Uterus (tissue), 4 donors: ENCODE measurements around the gene CDK1. TPM values are rescaled to one million over a fixed set of nuclear protein-coding genes. Genes with fewer than 3 reads are reported as not detected.
A peak's percentile ranks its signal among the peaks of the same experiment; 100 is the strongest.

Experiments
- DNase-seq, 2 donors: peaks; one replicate each; pipeline ENCODE4 v3.0.0-alpha.2; 2019 to 2020
- H3K27ac ChIP-seq, 2 donors: fragments of 200-600 bp; sonication (generic); 1 replicate in 1 of 2; 2 replicates in 1 of 2; pipeline ENCODE4 v1.5.1; 2016 to 2018
- H3K27me3 ChIP-seq, 2 donors: fragments of 200-600 bp; sonication (generic); one replicate each; pipeline ENCODE4 v1.5.1; 2018 to 2019; ENCODE audit warnings: control low read depth in 1 of 2
- H3K36me3 ChIP-seq, 2 donors: fragments of 200-600 bp; sonication (generic); one replicate each; pipeline ENCODE4 v1.5.1; 2019; ENCODE audit warnings: control low read depth in 1 of 2
- H3K4me1 ChIP-seq, 2 donors: fragments of 200-600 bp; sonication (generic); one replicate each; pipeline ENCODE4 v1.5.1; 2018 to 2019; ENCODE audit warnings: control low read depth in 1 of 2
- H3K4me3 ChIP-seq, 2 donors: fragments of 200-600 bp; sonication (generic); 1 replicate in 1 of 2; 2 replicates in 1 of 2; pipeline ENCODE4 v1.5.1; 2018 to 2019; ENCODE audit warnings: mild to moderate bottlenecking in 1 of 2
- H3K9me3 ChIP-seq, 2 donors: fragments of 200-600 bp; sonication (generic); one replicate each; pipeline ENCODE4 v1.5.1; 2019; ENCODE audit warnings: control low read depth in 1 of 2
- POLR2A ChIP-seq, 2 donors: fragments of 450-650 bp; IDR thresholded peaks; one replicate each; pipeline ENCODE4 v1.6.1; 2016; ENCODE audit warnings: antibody characterized with exemption in 2 of 2, mild to moderate bottlenecking in 1 of 2, moderate library complexity in 1 of 2
- intact Hi-C: fragments of 100-400 bp; cut with DNase I; formaldehyde crosslinking; loops from one replicate; pipeline ENCODE4 v1.15.1; 2023; ENCODE audit warnings: low total_unique reads
- total RNA-seq, 4 donors: library from RNA; depleted of rRNA in 3 of 4; stranded (reverse); fragments of >200 nt in 3 of 4; gene quantifications; one replicate each; pipeline versions ENCODE4 v1.1.0 to v1.2.4, GENCODE V29; 2014 to 2023
- TF ChIP-seq, protein P1 (sequence below), 4 experiments: fragments of 200-600 bp in 2 of 4; fragments of 450-650 bp in 2 of 4; sonication (generic) in 2 of 4; IDR thresholded peaks; one replicate each; pipeline ENCODE4 v1.5.1; 2016 to 2019; ENCODE audit warnings: antibody characterized with exemption in 4 of 4, mild to moderate bottlenecking in 2 of 4, moderate library complexity in 1 of 4
- donor health status: DM: yes; HTN: yes; CAD: no.

CDK1 gene
- total RNA-seq, 4 donors from 2014 or later, result 3.5 to 98.9 TPM; not detected in 2

DNA sequence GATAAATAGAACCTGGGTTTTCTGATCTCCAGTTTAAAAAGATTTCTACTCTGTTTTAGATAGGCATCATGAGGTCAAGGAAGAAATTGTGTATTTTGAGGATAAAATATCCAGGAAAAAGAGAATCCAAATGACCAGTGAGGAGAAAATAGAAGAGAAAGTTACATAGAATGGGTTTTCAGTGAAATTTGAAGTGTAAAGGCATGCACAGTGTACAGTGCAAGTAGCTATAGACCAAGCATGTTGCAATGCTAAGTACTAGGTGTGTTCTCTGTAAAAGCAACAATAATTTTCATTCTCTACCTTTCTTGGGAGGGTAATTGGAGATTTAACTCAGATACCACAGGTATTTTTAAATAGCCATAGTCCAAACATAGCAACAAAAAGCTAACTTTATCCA lies 22.6 kb downstream of the CDK1 start:
- Histone ChIP-seq H3K27me3 (no peaks in the 10 kb centered on the region), H3K36me3 (no peaks in the 10 kb centered on the region), H3K4me1 (no peaks in the 10 kb centered on the region), H3K27ac (peak overlapping the region in 1 of 2 donors; percentile 5), H3K4me3 (no peak overlapping the region), H3K9me3 (no peaks in the 10 kb centered on the region)
- TF ChIP-seq, protein P1, sequence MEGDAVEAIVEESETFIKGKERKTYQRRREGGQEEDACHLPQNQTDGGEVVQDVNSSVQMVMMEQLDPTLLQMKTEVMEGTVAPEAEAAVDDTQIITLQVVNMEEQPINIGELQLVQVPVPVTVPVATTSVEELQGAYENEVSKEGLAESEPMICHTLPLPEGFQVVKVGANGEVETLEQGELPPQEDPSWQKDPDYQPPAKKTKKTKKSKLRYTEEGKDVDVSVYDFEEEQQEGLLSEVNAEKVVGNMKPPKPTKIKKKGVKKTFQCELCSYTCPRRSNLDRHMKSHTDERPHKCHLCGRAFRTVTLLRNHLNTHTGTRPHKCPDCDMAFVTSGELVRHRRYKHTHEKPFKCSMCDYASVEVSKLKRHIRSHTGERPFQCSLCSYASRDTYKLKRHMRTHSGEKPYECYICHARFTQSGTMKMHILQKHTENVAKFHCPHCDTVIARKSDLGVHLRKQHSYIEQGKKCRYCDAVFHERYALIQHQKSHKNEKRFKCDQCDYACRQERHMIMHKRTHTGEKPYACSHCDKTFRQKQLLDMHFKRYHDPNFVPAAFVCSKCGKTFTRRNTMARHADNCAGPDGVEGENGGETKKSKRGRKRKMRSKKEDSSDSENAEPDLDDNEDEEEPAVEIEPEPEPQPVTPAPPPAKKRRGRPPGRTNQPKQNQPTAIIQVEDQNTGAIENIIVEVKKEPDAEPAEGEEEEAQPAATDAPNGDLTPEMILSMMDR (IDR thresholded peaks at IDR 0.05), result no peak
- DNase-seq, result no peak
- intact Hi-C loops, result no loop called here

DNA sequence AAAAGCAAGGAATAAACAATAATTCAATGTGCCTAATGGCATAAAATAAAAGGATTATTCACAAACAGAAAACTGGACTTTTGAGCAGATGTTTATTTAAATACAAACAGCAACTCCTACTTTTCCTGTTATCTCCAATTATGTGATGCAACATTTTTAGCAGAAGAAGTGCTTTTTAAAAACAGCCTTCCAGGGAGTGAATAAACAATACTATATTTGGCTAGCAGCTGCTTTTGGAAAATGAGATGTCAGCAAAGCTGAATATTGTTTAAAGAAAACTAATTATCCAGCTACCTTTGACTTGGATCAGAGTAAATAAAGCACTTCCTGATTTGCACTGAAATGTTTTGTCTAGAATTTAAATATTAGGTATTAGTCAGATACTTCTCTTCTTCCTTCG lies 23.2 kb downstream of the CDK1 start:
- Histone ChIP-seq H3K4me1 (no peaks in the 10 kb centered on the region), H3K27ac (peak overlapping the region in 1 of 2 donors; percentile 45), H3K36me3 (no peaks in the 10 kb centered on the region), H3K27me3 (no peaks in the 10 kb centered on the region), H3K9me3 (no peaks in the 10 kb centered on the region), H3K4me3 (no peak overlapping the region)
- intact Hi-C loops, result no loop called here
- no peak for DNase-seq
- TF ChIP-seq, protein P1 (IDR thresholded peaks at IDR 0.05), result no peak
- TF ChIP-seq POLR2A (IDR thresholded peaks at IDR 0.05), result no peak

DNA sequence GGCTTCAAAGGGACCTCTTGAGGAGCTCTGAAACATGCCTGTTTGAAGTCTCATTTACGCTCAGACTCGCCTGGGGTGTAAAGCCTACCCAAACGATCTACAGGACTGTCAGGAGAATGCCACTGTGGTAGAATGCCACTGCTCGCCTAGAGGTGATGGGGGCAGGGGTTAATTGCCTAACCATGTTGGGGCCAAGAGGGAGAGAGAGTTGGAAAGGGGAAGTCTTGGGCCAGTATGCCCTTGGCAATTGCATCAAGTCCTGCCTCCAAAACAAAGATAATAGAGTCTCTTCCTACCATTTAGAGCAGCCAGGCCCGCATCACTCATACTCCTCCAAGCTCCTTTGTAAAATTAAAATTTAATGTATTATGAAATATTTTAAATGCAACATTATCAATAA lies 25.2 kb downstream of the CDK1 start:
- Histone ChIP-seq H3K27ac (no peak overlapping the region), H3K27me3 (no peaks in the 10 kb centered on the region), H3K4me1 (no peaks in the 10 kb centered on the region), H3K4me3 (no peak overlapping the region), H3K9me3 (no peaks in the 10 kb centered on the region), H3K36me3 (no peaks in the 10 kb centered on the region)
- no peak for DNase-seq
- TF ChIP-seq, protein P1 (IDR thresholded peaks at IDR 0.05), result no peak
- TF ChIP-seq POLR2A (IDR thresholded peaks at IDR 0.05), result no peak
- intact Hi-C loops, result no loop called here

DNA sequence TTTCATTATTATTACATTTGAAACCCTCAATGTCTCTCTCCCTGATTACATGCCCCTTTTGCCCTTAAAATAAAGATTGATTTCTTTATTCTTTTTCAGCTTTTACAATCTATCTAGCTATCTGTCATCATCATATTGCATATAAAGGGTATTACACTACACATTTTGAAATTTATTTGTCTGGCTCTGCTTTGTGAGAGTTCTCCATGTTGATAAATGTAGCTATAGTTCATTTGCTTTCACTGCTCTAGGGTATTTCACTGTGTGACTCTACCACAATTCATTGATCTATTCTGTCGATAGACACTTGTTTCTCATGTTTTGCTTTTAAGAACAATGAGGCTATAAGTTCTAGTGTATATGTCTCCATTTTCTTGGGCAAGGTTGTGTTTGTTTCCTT lies 25.6 kb downstream of the CDK1 start:
- Histone ChIP-seq H3K4me3 (no peak overlapping the region), H3K4me1 (no peaks in the 10 kb centered on the region), H3K27me3 (no peaks in the 10 kb centered on the region), H3K36me3 (no peaks in the 10 kb centered on the region), H3K27ac (no peak overlapping the region), H3K9me3 (no peaks in the 10 kb centered on the region)
- intact Hi-C loops, result no loop called here
- DNase-seq, result no peak
- TF ChIP-seq, protein P1 (IDR thresholded peaks at IDR 0.05), result no peak
- no peak for TF ChIP-seq POLR2A (IDR thresholded peaks at IDR 0.05)

DNA sequence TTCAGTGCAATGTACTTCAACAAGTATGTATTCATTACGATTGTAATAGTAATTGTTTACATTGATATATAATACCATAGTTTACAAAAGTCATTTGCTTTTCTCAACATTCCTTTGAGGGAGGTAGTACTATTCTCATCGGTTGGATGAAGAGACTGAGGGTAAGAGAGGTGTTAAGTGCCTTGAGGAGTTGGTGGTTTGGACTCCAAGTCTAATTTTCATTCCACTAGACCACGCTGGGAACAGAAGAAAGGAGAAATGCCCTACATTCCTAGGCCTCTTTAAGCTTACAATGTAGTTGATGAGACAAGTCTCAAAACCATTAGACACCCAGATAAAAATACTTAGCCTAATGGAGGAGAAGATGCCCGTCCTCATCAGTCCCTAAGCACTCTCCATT lies 28.6 kb downstream of the CDK1 start:
- H3K36me3 ChIP-seq, result no peaks in the 10 kb centered on the region
- H3K4me3 ChIP-seq, result no peak overlapping the region
- TF ChIP-seq, protein P1 (IDR thresholded peaks at IDR 0.05), result no peak
- TF ChIP-seq POLR2A (IDR thresholded peaks at IDR 0.05), result no peak
- intact Hi-C loops, result no loop called here
- peaks cover 0 to 9% of the 10 kb centered on the region in 2 donors for H3K4me1 ChIP-seq
- no peaks in the 10 kb centered on the region for H3K27me3 ChIP-seq
- no peak overlapping the region for H3K27ac ChIP-seq
- DNase-seq, result no peak
- H3K9me3 ChIP-seq, result no peaks in the 10 kb centered on the region
